Measurements from ENCODE around the gene SLC39A11.

Gene SLC39A11

GRCh38 chr17:73093286-73093685 is 798 bp upstream of the SLC39A11 start:
- in situ Hi-C loops (cut with MboI; ENCODE audit: low pct_unique_long_range_greater_than_20kb, low sequenced_read_pairs, unreplicated experiment), result no loop called here
- TF ChIP-seq, protein P1, sequence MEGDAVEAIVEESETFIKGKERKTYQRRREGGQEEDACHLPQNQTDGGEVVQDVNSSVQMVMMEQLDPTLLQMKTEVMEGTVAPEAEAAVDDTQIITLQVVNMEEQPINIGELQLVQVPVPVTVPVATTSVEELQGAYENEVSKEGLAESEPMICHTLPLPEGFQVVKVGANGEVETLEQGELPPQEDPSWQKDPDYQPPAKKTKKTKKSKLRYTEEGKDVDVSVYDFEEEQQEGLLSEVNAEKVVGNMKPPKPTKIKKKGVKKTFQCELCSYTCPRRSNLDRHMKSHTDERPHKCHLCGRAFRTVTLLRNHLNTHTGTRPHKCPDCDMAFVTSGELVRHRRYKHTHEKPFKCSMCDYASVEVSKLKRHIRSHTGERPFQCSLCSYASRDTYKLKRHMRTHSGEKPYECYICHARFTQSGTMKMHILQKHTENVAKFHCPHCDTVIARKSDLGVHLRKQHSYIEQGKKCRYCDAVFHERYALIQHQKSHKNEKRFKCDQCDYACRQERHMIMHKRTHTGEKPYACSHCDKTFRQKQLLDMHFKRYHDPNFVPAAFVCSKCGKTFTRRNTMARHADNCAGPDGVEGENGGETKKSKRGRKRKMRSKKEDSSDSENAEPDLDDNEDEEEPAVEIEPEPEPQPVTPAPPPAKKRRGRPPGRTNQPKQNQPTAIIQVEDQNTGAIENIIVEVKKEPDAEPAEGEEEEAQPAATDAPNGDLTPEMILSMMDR (IDR thresholded peaks at IDR 0.05; ENCODE audit: extremely low read depth, insufficient read depth, missing control alignments), result no peak

GRCh38 chr17:73091770-73092522 is 542 bp downstream of the SLC39A11 start:
- DNase-seq (ENCODE audit: low spot score), result no peak
- in situ Hi-C loops (cut with MboI; ENCODE audit: low pct_unique_long_range_greater_than_20kb, low sequenced_read_pairs, unreplicated experiment), result no loop called here
- TF ChIP-seq, protein P1 (IDR thresholded peaks at IDR 0.05; ENCODE audit: extremely low read depth, insufficient read depth, missing control alignments), result no peak

More at GRCh38 chr17:73093286-73093685, 798 bp upstream of the SLC39A11 start:
- no peak for DNase-seq (ENCODE audit: low spot score)

DNA sequence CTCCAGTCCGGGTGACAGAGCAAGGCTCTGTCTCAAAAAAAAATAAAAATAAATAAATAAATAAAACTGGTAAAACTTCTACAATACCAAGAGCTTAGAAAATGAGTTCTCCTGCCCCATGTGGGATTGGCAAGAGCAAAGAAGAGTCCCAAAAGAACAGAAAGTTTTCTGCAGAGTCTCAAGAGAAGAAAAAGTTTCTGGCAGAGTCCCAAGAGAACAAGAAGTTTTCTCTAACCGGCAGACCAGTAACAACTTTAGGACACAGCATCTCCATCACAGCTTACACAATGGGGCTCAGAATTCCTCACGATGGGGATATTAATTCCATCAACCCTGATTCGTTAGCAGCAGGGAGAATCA is 1.1 kb downstream of the SLC39A11 start:
- TF ChIP-seq, protein P1 (IDR thresholded peaks at IDR 0.05; ENCODE audit: extremely low read depth, insufficient read depth, missing control alignments), result no peak
- in situ Hi-C loops (cut with MboI; ENCODE audit: low pct_unique_long_range_greater_than_20kb, low sequenced_read_pairs, unreplicated experiment), result no loop called here
- DNase-seq (ENCODE audit: low spot score), result no peak

DNA sequence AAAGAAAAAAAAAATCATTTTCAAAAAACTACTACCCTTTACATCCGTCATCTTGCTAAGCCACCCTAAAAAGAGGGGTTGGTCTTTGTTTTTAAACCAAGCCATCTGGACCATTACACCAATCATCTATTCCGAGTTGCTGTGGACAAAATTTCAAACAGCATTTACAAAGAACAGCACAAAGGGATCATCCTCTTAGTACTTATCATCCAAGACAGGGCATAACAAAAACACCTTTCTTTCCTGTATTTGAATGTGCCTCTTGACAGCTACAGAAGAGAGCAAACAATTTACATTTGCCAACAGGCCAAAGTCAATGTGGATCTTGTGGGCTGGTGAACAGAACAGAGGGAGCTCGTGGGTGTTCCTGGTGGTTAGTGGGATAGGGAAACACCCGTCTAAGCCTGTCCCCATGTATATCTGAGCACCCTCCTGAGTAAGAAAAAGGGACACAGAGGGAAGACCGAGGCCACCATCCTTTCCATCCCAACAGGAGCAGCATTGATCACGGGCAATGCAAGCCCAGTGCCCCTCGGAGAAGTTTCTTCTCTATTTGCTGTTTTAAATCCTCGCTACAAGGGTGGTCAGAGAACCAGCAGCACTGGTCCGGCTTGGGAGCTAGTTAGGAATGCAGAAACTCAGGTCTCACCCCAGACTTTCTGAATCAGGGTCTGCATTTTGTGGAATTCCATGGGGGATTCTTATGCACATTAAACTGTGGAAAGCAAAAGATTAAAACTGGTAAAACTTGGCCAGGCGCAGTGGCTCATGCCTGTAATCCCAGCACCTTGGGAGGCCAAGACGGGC is 1.9 kb downstream of the SLC39A11 start:
- TF ChIP-seq, protein P1 (IDR thresholded peaks at IDR 0.05; ENCODE audit: extremely low read depth, insufficient read depth, missing control alignments), result no peak
- DNase-seq (ENCODE audit: low spot score), result no peak
- in situ Hi-C loops (cut with MboI; ENCODE audit: low pct_unique_long_range_greater_than_20kb, low sequenced_read_pairs, unreplicated experiment), result no loop called here

DNA sequence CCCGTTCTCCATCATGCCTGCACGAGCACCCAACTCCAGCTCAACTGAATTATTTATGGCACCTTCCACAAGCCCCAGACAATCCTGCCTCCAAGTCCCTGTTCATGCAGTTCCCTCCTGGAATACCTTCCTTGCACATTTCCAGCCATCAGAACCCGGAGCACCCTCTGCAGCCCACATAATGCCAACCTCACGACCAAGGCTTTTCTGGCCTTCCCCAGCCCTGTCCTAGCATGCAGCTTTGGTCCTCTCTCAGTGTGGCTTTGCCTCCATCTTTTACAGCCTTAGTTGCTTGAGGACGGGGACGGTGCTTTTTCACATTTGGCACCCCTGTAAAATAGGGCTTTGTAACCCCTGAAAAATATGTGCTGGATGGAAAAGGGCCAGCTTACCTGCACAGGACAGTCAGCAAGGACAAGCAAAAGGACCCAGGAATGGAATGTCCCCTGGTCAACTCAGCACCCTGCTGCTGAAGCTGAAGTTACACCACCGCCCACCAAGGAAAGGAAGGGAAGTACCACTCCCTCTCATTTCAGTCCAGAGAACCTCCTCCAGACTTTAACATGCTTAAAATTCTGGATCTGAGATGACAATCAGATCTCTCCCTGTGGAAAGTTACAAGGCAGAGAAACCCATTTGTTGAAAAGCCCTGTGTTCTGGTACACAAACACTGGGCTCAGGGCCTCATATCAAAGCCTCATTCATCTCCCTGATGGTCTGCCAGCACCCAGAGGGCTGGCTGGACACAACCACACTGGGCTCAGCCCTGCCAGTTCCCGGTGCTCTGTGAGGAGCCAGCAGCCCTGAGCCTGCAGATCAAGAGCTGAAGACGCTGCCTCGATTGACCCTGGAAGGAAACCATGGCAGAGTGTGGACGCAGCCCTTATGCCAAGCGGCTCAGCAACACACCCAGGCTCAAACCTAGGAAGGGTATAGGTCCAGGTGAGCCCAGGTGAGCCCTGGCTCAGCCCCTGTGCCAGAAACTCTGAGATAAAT is 2.9 kb downstream of the SLC39A11 start:
- in situ Hi-C loops (cut with MboI; ENCODE audit: low pct_unique_long_range_greater_than_20kb, low sequenced_read_pairs, unreplicated experiment), result no loop called here
- DNase-seq (ENCODE audit: low spot score), result no peak
- TF ChIP-seq, protein P1 (IDR thresholded peaks at IDR 0.05; ENCODE audit: extremely low read depth, insufficient read depth, missing control alignments), result no peak

DNA sequence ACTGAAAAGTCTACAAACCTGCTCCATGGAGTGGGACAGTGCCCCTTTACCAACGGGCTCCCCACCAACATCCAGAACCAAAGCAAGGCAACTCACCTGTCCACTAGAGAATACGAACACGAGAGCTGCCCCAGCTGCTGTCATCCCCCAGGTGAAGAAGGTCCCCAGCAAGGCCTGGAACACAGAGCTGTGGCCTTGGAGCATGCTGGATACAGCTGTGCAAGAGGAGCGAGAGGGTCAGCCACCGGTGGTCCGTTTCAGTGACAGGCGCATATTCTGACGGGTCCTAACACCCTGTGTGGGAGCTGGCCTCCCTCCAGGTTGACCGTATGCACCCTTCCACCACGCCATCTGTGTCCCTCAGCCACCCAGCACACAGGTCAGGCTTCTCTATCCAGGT is 3.9 kb downstream of the SLC39A11 start:
- in situ Hi-C loops (cut with MboI; ENCODE audit: low pct_unique_long_range_greater_than_20kb, low sequenced_read_pairs, unreplicated experiment), result no loop called here
- DNase-seq (ENCODE audit: low spot score), result no peak
- TF ChIP-seq, protein P1 (IDR thresholded peaks at IDR 0.05; ENCODE audit: extremely low read depth, insufficient read depth, missing control alignments), result no peak
